Upper lobe of right lung (tissue), 1 donor: ENCODE data around the gene EMID1. TPM values are rescaled to one million over a fixed set of nuclear protein-coding genes. Genes with fewer than 3 reads are reported as not detected.

ENCODE experiments used
- ATAC-seq: fragments of 200-7000 bp; cut with Tn5 transposase; one replicate; pipeline ENCODE4 v1.9.1; 2020; ENCODE audit warnings: mild to moderate bottlenecking, moderate library complexity
- DNase-seq: peaks from one replicate; pipeline ENCODE4 v3.0.0-alpha.2; 2020
- H3K27ac ChIP-seq: fragments of 200-600 bp; one replicate; pipeline ENCODE4 v1.8.0; 2022
- H3K27me3 ChIP-seq: fragments of 200-600 bp; one replicate; pipeline ENCODE4 v1.8.0; 2022; ENCODE audit warnings: mild to moderate bottlenecking
- H3K36me3 ChIP-seq: fragments of 200-600 bp; one replicate; pipeline ENCODE4 v1.8.0; 2022
- H3K4me1 ChIP-seq: fragments of 200-600 bp; one replicate; pipeline ENCODE4 v1.8.0; 2022
- H3K4me3 ChIP-seq: fragments of 200-600 bp; one replicate; pipeline ENCODE4 v1.8.0; 2022; ENCODE audit warnings: mild to moderate bottlenecking
- H3K9me3 ChIP-seq: fragments of 200-600 bp; one replicate; pipeline ENCODE4 v1.8.0; 2022
- CTCF ChIP-seq: fragments of 200-600 bp; IDR thresholded peaks from one replicate; pipeline ENCODE4 v1.8.0; 2022; ENCODE audit warnings: antibody characterized with exemption
- intact Hi-C: fragments of 100-400 bp; cut with DNase I; formaldehyde crosslinking; loops from one replicate; pipeline ENCODE4 v1.11.0; 2022
- total RNA-seq: library from RNA; stranded (reverse); fragmentation: NEBNext Ultra II Directional; extraction: Animal tissue kit (Norgen Biotek cat#: 25700); gene quantifications from one replicate; pipeline ENCODE4 v1.2.1, GENCODE V29; 2021
- donor health status: DM: no; HTN: yes; CAD: no; lungs with severe emphysema.

The EMID1 gene
- total RNA-seq, 1 donor from 2014 or later = 15.2 TPM

DNA sequence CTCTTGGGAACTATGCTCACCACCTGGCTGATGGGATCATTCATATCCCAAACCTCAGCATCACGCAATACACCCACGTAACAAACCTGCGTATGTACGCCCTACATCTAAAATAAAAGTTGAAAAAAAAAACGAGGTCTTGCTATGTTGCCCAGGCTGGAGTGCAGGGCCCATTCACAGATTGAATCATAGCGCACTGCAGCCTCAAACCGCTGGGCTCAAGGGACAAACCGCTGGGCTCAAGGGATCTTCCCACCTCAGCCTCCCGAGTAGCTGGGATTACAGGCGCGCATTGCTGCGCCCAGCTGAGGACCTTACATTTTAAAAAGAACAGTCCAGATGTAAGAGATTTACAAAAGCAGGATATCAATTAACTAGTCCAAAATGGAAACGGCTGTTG, 41.9 kb upstream of the EMID1 start:
- TF ChIP-seq CTCF = no peak
- Histone ChIP-seq H3K4me3 (no peak overlapping the region), H3K27ac (no peak overlapping the region), H3K36me3 (no peaks in the 10 kb centered on the region), H3K4me1 (no peaks in the 10 kb centered on the region), H3K27me3 (no peaks in the 10 kb centered on the region), H3K9me3 (no peaks in the 10 kb centered on the region)
- intact Hi-C loops = no loop called here
- peak; percentile 28 for DNase-seq
- ATAC-seq = no peak

DNA sequence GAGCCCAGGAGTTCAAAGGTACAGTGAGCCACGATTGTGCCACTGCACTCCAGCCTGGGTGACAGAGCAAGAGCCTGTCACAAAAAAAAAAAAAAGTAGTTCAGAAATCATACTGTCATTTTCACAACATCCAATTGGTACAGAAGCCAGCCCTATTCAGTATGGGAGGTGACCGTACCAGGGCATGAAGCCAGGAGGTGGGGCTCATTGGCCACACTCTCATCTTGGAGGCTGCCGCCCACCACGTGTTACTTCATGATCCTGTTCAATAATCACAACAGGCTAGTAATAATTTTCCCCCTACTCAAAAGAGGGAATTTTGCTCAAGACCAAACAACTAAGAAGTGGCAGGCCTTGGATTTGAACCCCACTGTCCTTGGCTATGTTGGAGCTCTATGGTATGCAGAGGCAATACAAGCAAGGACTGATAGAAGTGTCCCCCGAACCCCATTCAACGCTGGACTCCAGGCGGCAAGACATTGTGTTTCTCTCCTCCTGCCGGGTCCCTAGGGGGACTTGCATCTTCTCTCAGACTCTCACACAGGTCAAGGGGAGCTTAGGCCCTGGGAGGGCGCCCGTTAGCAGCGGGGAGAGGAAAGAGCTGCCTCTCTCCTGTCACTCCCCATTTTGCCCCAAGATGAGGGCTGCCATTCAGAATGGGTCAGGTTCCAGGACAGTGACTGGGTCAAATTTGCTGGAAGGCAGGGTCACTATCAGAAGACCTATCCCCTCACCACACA, 40.2 kb upstream of the EMID1 start:
- no peak for TF ChIP-seq CTCF
- ATAC-seq = no peak
- intact Hi-C loops = no loop called here
- Histone ChIP-seq H3K9me3 (no peaks in the 10 kb centered on the region), H3K4me3 (no peak overlapping the region), H3K27me3 (no peaks in the 10 kb centered on the region), H3K4me1 (no peaks in the 10 kb centered on the region), H3K36me3 (no peaks in the 10 kb centered on the region), H3K27ac (no peak overlapping the region)
- peak; percentile 20 for DNase-seq

GRCh38 chr22:29166180-29166579, 39.5 kb upstream of the EMID1 start:
- Histone ChIP-seq H3K27me3 (no peaks in the 10 kb centered on the region), H3K27ac (no peak overlapping the region), H3K4me3 (no peak overlapping the region), H3K9me3 (no peaks in the 10 kb centered on the region), H3K36me3 (no peaks in the 10 kb centered on the region), H3K4me1 (no peaks in the 10 kb centered on the region)
- DNase-seq = no peak
- ATAC-seq = no peak
- TF ChIP-seq CTCF = no peak
- intact Hi-C loops = no loop called here

GRCh38 chr22:29167032-29167911, 38.4 kb upstream of the EMID1 start:
- DNase-seq (no peak), ATAC-seq (peak; percentile 7)
- no peak overlapping the region for H3K27ac ChIP-seq
- no peak overlapping the region for H3K4me3 ChIP-seq
- intact Hi-C loops = no loop called here
- H3K4me1 ChIP-seq = no peaks in the 10 kb centered on the region
- H3K9me3 ChIP-seq = no peaks in the 10 kb centered on the region
- H3K27me3 ChIP-seq = no peaks in the 10 kb centered on the region
- TF ChIP-seq CTCF = no peak
- no peaks in the 10 kb centered on the region for H3K36me3 ChIP-seq

DNA sequence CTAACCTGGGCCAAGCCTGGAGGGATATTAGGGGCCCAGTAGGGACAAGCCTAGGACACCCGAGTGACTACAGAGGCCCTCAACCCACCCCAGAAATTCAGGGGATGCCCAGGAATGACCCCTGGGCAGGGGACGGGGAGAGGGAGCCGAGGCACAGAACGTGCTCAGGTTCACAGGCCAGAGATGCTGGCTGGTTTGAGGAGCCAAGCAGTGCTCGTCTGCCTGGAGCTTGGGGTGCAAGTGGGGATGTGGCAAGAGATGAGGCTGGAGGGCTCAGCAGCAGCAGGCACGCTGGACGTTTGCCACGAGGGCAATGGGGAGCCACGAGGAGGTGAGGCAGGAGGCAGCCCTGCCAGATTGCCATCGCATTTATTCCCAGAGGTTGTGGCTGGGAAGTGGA, 34.0 kb upstream of the EMID1 start:
- intact Hi-C loops = no loop called here
- Histone ChIP-seq H3K36me3 (no peaks in the 10 kb centered on the region), H3K27me3 (no peaks in the 10 kb centered on the region), H3K9me3 (peaks cover 11% of the 10 kb centered on the region), H3K27ac (no peak overlapping the region), H3K4me3 (no peak overlapping the region), H3K4me1 (no peaks in the 10 kb centered on the region)
- DNase-seq (no peak), ATAC-seq (peak; percentile 22)
- no peak for TF ChIP-seq CTCF
